Transverse colon (tissue), 3 donors: Measurements from ENCODE around the gene RER1.

Experiments
- EP300 ChIP-seq: sonication (generic); formaldehyde crosslinking; IDR thresholded peaks from one replicate; pipeline ENCODE4 v1.6.1; 2017; ENCODE audit warnings: antibody characterized with exemption, low read depth
- POLR2A ChIP-seq: fragments of 450-650 bp; IDR thresholded peaks from one replicate; pipeline ENCODE4 v1.6.1; 2016; ENCODE audit warnings: antibody characterized with exemption, mild to moderate bottlenecking, moderate library complexity
- TF ChIP-seq, protein P1 (sequence below), 5 experiments: fragments of 200-600 bp in 3 of 5; fragments of 450-650 bp in 2 of 5; sonication (generic) in 3 of 5; IDR thresholded peaks; 1 replicate in 2 of 5; 2 replicates in 3 of 5; pipeline ENCODE4 v1.5.1; 2016 to 2017; ENCODE audit warnings: antibody characterized with exemption in 5 of 5, inconsistent platforms in 3 of 5, mild to moderate bottlenecking in 2 of 5, moderate library complexity in 1 of 5

DNA sequence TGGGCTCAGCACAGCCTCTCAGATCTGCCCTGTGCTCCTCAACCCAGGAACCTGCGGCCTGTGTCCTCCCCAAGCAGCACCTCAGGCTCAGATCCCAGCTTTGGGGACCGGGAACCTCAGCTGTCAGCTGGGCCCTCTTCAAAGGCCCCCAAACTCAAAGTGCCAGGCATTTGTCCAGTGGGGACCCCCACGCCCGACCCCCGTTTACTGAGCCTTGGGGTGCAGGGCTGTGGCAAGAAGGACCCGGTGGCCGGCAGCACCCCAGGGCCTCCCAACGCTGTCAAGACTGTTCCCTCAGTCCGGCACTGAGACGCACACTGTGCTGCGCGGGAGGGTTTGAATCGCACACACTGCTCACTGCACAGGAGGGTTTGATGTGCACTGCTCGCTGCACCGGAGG, 35.2 kb upstream of the RER1 start:
- TF ChIP-seq, protein P1, sequence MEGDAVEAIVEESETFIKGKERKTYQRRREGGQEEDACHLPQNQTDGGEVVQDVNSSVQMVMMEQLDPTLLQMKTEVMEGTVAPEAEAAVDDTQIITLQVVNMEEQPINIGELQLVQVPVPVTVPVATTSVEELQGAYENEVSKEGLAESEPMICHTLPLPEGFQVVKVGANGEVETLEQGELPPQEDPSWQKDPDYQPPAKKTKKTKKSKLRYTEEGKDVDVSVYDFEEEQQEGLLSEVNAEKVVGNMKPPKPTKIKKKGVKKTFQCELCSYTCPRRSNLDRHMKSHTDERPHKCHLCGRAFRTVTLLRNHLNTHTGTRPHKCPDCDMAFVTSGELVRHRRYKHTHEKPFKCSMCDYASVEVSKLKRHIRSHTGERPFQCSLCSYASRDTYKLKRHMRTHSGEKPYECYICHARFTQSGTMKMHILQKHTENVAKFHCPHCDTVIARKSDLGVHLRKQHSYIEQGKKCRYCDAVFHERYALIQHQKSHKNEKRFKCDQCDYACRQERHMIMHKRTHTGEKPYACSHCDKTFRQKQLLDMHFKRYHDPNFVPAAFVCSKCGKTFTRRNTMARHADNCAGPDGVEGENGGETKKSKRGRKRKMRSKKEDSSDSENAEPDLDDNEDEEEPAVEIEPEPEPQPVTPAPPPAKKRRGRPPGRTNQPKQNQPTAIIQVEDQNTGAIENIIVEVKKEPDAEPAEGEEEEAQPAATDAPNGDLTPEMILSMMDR (IDR thresholded peaks at IDR 0.05), result no peak
- no peak for TF ChIP-seq EP300
- no peak for TF ChIP-seq POLR2A
